VCaP (cell line): ENCODE results near the gene CACNA2D3.

ENCODE experiments used
- H3K27ac ChIP-seq: fragments of 450-650 bp; 2 replicates; pipeline ENCODE4 v1.5.1; 2017
- CTCF ChIP-seq: fragments of 450-650 bp; conservative IDR thresholded peaks from 2 replicates; pipeline ENCODE4 v1.5.1; 2017; ENCODE audit warnings: mild to moderate bottlenecking, moderate library complexity

Gene CACNA2D3

GRCh38 chr3:54550221-54550977 is 428.0 kb downstream of the CACNA2D3 start:
- peak overlapping the region; percentile 54 for H3K27ac ChIP-seq
- no peak for TF ChIP-seq CTCF

GRCh38 chr3:54556630-54557029 is 434.3 kb downstream of the CACNA2D3 start:
- no peak for TF ChIP-seq CTCF
- H3K27ac ChIP-seq = no peak overlapping the region

GRCh38 chr3:54557538-54558428 is 435.4 kb downstream of the CACNA2D3 start:
- H3K27ac ChIP-seq = no peak overlapping the region
- TF ChIP-seq CTCF = no peak

- TF ChIP-seq CTCF = no peak
- peak overlapping the region; percentile 57 for H3K27ac ChIP-seq
These were observed 441.3 kb downstream of the CACNA2D3 start for GRCh38 chr3:54563501-54564200.

- no peak for TF ChIP-seq CTCF
- peak overlapping the region; percentile 57 for H3K27ac ChIP-seq
These were observed 442.1 kb downstream of the CACNA2D3 start for GRCh38 chr3:54564374-54564925.

GRCh38 chr3:54565956-54566355 is 443.6 kb downstream of the CACNA2D3 start:
- no peak overlapping the region for H3K27ac ChIP-seq
- TF ChIP-seq CTCF = no peak
